PC-9 (cell line): ENCODE data around the gene TRIM60. TPM values are rescaled to one million over a fixed set of nuclear protein-coding genes. Genes with fewer than 3 reads are reported as not detected.
"Not testable (repeated sequence)": the region's sequence is repeated elsewhere in the genome, so short reads cannot be mapped to it uniquely, and the experiment has no call there.

Experiments used
- BruUV-seq: library from RNA; stranded (reverse); fragments of 400-500 nt; replicated peaks from 2 replicates; lab custom pipeline; 2021; lab: Mats Ljungman, UMichigan
- CTCF ChIA-PET: fragments of 300-600 bp; sonication (Branson Sonifier 250); formaldehyde crosslinking; loops from one replicate; lab custom pipeline; 2022; ENCODE audit warnings: antibody characterized with exemption; lab: Charles Lee
- POLR2A ChIA-PET: fragments of 300-600 bp; sonication (Branson Sonifier 250); formaldehyde crosslinking; loops from one replicate; lab custom pipeline; 2022; ENCODE audit warnings: antibody characterized with exemption; ENCODE audit not compliant: unreplicated experiment; lab: Charles Lee
- DNase-seq, 2 experiments: peaks; one replicate each; pipeline versions ENCODE4 v3.0.0 to v3.0.0-alpha.2; 2015 to 2022; ENCODE audit warnings: mixed read lengths in 1 of 2
- H2AFZ ChIP-seq: fragments of 200-600 bp; sonication (generic); 2 replicates; pipeline ENCODE4 v1.8.1; 2017; ENCODE audit warnings: antibody characterized with exemption
- H3F3A ChIP-seq: fragments of 200-600 bp; sonication (generic); 2 replicates; pipeline ENCODE4 v1.8.1; 2017; ENCODE audit warnings: antibody characterized with exemption, mild to moderate bottlenecking, low read depth; ENCODE audit not compliant: insufficient read depth
- H3K27ac ChIP-seq: fragments of 200-600 bp; sonication (generic); 2 replicates; pipeline ENCODE4 v1.6.1; 2016; ENCODE audit warnings: mixed run types
- H3K27me3 ChIP-seq: fragments of 200-600 bp; sonication (generic); 2 replicates; pipeline ENCODE4 v1.6.1; 2016; ENCODE audit warnings: low read depth, mixed run types; ENCODE audit not compliant: insufficient read depth
- H3K36me3 ChIP-seq: fragments of 200-600 bp; sonication (generic); 2 replicates; pipeline ENCODE4 v1.6.1; 2016; ENCODE audit warnings: low read depth, mixed run types
- H3K4me1 ChIP-seq: fragments of 200-600 bp; sonication (generic); replicated peaks from 2 replicates; pipeline ENCODE4 v1.6.1; 2016; ENCODE audit warnings: mixed run types; ENCODE audit not compliant: insufficient read depth
- H3K4me2 ChIP-seq: fragments of 200-600 bp; sonication (generic); 2 replicates; pipeline ENCODE4 v1.6.1; 2017; ENCODE audit warnings: mixed run types
- H3K4me3 ChIP-seq: fragments of 200-600 bp; sonication (generic); 2 replicates; pipeline ENCODE4 v1.6.1; 2016; ENCODE audit warnings: mixed run types
- H3K79me2 ChIP-seq: fragments of 200-600 bp; sonication (generic); 2 replicates; pipeline ENCODE4 v1.6.1; 2017; ENCODE audit warnings: low read depth, mixed run types
- H3K9me2 ChIP-seq: fragments of 200-600 bp; sonication (generic); 2 replicates; pipeline ENCODE4 v1.8.1; 2017; ENCODE audit warnings: mild to moderate bottlenecking; ENCODE audit not compliant: insufficient read depth
- H3K9me3 ChIP-seq: fragments of 200-600 bp; sonication (generic); 2 replicates; pipeline ENCODE4 v1.8.1; 2016; ENCODE audit warnings: low read depth; ENCODE audit not compliant: insufficient read depth
- H4K20me1 ChIP-seq: fragments of 200-600 bp; sonication (generic); 2 replicates; pipeline ENCODE4 v1.8.1; 2017; ENCODE audit not compliant: insufficient read depth
- EZH2 ChIP-seq: fragments of 200-600 bp; sonication (generic); IDR thresholded peaks from 2 replicates; pipeline ENCODE4 v1.8.0; 2017; ENCODE audit warnings: antibody characterized with exemption, low read depth
- intact Hi-C: fragments of 100-400 bp; cut with micrococcal nuclease; formaldehyde crosslinking; loops from one replicate; pipeline ENCODE4 v1.10.0; 2022; ENCODE audit not compliant: unreplicated experiment
- total RNA-seq: library from RNA; stranded (reverse); gene quantifications from 2 replicates; pipeline ENCODE4 v1.2.3, GENCODE V29; 2021
- TF ChIP-seq, protein P1 (sequence below): fragments of 200-600 bp; sonication (generic); conservative IDR thresholded peaks from 2 replicates; pipeline ENCODE4 v1.6.1; 2017; ENCODE audit warnings: mixed run types, antibody characterized with exemption, mild to moderate bottlenecking, moderate library complexity

Gene TRIM60
- total RNA-seq, 1 experiment from 2014 or later, result not detected

DNA sequence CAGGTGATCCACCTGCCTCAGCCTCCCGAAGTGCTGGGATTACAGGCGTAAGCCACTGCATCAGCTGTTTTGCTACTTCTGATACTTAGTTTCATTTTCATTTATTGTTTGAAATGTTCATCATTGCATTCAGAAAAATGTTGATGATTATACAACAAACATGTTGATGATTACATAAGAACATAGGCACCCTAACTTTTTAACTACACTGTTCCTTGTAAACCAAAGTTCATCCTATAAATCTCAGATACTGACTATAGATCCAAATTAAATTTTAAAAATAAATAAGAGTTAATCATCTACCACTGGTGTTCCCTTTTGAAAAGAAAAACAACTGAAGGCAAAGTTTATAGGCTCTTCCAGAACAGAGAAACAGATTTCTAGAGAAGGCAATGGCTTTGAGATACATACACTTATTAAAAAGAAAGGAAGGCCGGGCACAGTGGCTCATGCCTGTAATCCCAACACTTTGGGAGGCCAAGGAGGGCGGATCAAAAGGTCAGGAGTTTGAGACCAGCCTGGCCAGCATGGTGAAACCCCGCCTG is 45.3 kb downstream of the TRIM60 start:
- no TSS peak for BruUV-seq
- Histone ChIP-seq H3K27me3 (no peaks in the 10 kb centered on the region), H2AFZ (no peak overlapping the region), H3K27ac (no peak overlapping the region), H3K4me2 (no peak overlapping the region), H3K9me2 (no peaks in the 10 kb centered on the region), H3F3A (no peaks in the 10 kb centered on the region), H3K4me3 (no peak overlapping the region), H3K4me1 (no peaks in the 10 kb centered on the region), H3K36me3 (no peaks in the 10 kb centered on the region), H4K20me1 (no peaks in the 10 kb centered on the region), H3K79me2 (no peaks in the 10 kb centered on the region), H3K9me3 (no peaks in the 10 kb centered on the region)
- no peak for DNase-seq
- TF ChIP-seq, protein P1, sequence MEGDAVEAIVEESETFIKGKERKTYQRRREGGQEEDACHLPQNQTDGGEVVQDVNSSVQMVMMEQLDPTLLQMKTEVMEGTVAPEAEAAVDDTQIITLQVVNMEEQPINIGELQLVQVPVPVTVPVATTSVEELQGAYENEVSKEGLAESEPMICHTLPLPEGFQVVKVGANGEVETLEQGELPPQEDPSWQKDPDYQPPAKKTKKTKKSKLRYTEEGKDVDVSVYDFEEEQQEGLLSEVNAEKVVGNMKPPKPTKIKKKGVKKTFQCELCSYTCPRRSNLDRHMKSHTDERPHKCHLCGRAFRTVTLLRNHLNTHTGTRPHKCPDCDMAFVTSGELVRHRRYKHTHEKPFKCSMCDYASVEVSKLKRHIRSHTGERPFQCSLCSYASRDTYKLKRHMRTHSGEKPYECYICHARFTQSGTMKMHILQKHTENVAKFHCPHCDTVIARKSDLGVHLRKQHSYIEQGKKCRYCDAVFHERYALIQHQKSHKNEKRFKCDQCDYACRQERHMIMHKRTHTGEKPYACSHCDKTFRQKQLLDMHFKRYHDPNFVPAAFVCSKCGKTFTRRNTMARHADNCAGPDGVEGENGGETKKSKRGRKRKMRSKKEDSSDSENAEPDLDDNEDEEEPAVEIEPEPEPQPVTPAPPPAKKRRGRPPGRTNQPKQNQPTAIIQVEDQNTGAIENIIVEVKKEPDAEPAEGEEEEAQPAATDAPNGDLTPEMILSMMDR, result no peak
- TF ChIP-seq EZH2, result no peak
- CTCF ChIA-PET, result no interaction called here
- POLR2A ChIA-PET, result no interaction called here
- intact Hi-C loops, result no loop called here

DNA sequence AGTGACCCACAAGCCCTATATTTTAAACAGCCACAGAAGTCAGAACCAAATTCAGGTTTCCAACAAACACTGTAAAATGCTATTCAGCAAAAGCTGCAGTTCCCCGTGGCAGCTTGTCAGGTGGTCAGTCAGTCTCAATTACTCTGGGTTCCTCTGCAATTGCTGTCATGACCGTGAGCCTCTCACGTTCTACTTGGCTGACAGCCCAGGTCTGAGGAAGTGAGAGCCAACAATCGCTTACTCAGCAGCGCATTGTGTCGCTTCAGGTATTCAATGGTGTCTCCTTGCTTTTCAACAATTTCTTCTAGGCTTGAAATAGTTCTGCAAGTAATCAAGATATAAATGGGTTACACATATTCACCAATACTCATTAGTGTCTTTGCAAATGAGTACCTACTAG is 47.7 kb downstream of the TRIM60 start:
- no peak overlapping the region for H3K4me3 ChIP-seq

DNA sequence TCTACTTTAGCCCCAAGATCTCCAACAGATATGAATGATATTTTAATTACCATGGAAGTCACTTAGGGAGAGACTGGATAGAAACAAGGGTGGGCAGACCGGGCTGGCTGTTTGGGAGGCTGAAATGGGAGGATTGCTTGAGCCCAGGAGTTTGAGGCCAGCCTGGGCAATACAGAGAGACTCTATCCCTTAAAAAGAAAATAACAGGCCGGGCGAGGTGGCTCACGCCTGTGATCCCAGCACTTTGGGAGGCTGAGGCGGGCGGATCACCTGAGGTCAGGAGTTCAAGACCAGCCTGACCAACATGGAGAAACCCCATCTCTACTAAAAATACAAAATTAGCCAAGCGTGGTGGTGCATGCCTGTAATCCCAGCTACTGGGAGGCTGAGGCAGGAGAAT is 53.0 kb downstream of the TRIM60 start:
- H3F3A ChIP-seq, H3K9me3 ChIP-seq, H4K20me1 ChIP-seq, H3K4me2 ChIP-seq, DNase-seq, intact Hi-C loops, H3K4me3 ChIP-seq, H3K4me1 ChIP-seq, H3K36me3 ChIP-seq, H3K79me2 ChIP-seq, H3K9me2 ChIP-seq, H3K27ac ChIP-seq, H3K27me3 ChIP-seq, BruUV-seq, H2AFZ ChIP-seq: not testable (repeated sequence)
- ChIA-PET CTCF (interaction anchor here (0.5 kb wide), 1 partner anchor 1604 kb away, joined by 3 read pairs; no protein-coding TSS in a partner anchor), POLR2A (interaction anchor here (0.6 kb wide), 1 partner anchor 28 kb away, joined by 10 read pairs; the partner anchor contains the start of gene TMEM192)

More for the DNA sequence above, 47.7 kb downstream of the TRIM60 start:
- H3K9me3 ChIP-seq, result no peaks in the 10 kb centered on the region
- intact Hi-C loops, result no loop called here
- no peaks in the 10 kb centered on the region for H3K4me1 ChIP-seq
- no peak overlapping the region for H3K27ac ChIP-seq
- H3K9me2 ChIP-seq, result no peaks in the 10 kb centered on the region
- no peak overlapping the region for H3K4me2 ChIP-seq
- no peaks in the 10 kb centered on the region for H3K79me2 ChIP-seq
- no TSS peak for BruUV-seq
- no peak overlapping the region for H2AFZ ChIP-seq
- POLR2A ChIA-PET, result no interaction called here
- TF ChIP-seq, protein P1, result no peak
- TF ChIP-seq EZH2, result no peak
- H3K27me3 ChIP-seq, result no peaks in the 10 kb centered on the region
- no peaks in the 10 kb centered on the region for H3F3A ChIP-seq
- H3K36me3 ChIP-seq, result no peaks in the 10 kb centered on the region
- DNase-seq, result no peak
- H4K20me1 ChIP-seq, result no peaks in the 10 kb centered on the region
- CTCF ChIA-PET, result no interaction called here

DNA sequence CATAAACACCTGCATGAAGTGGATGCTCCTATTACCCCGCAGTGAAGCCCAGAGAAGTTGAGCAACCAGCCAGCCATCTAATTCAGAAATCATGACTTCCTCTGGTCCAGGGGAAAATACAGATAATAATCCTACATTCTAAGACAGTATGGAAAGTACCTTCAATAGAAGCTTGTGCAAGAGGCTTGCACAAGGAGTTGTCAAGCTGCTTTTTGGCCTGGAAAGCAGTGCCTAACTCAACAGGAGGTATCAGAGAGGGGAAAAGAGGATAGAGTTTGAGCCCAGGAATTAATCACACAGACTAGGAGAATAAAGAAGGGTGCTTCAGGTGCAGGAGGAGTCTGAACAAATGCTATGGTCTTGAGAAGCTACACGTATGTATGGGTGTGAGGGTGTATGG is 54.1 kb downstream of the TRIM60 start:
- no peak overlapping the region for H3K27ac ChIP-seq
- CTCF ChIA-PET, result no interaction called here
- no peak for DNase-seq

More for the DNA sequence above, 54.1 kb downstream of the TRIM60 start:
- POLR2A ChIA-PET, result no interaction called here
- TF ChIP-seq EZH2, result no peak
- TF ChIP-seq, protein P1, result no peak
- H3K36me3 ChIP-seq, result no peaks in the 10 kb centered on the region
- H3K4me1 ChIP-seq, result no peaks in the 10 kb centered on the region
- no peaks in the 10 kb centered on the region for H3K27me3 ChIP-seq
- H3K4me3 ChIP-seq, result no peak overlapping the region
- H2AFZ ChIP-seq, result no peak overlapping the region
- intact Hi-C loops, result no loop called here
- no peak overlapping the region for H3K4me2 ChIP-seq
- H4K20me1 ChIP-seq, result no peaks in the 10 kb centered on the region
- no peaks in the 10 kb centered on the region for H3K79me2 ChIP-seq
- H3K9me3 ChIP-seq, result no peaks in the 10 kb centered on the region
- H3F3A ChIP-seq, result no peaks in the 10 kb centered on the region
- no TSS peak for BruUV-seq
- no peaks in the 10 kb centered on the region for H3K9me2 ChIP-seq
